KMS-11 (cell line): ENCODE results near the gene MT1M.
"Not testable (repeated sequence)": the region's sequence is repeated elsewhere in the genome, so short reads cannot be mapped to it uniquely, and the experiment has no call there.

Source experiments
- H2AFZ ChIP-seq: fragments of 200-600 bp; sonication (generic); 2 replicates; pipeline ENCODE4 v1.6.1; 2016; ENCODE audit warnings: antibody characterized with exemption, mixed run types, low read depth
- H3K27ac ChIP-seq: fragments of 200-600 bp; sonication (generic); 2 replicates; pipeline ENCODE4 v1.6.1; 2016; ENCODE audit warnings: mild to moderate bottlenecking, mixed run types
- H3K27me3 ChIP-seq: fragments of 200-600 bp; sonication (generic); 2 replicates; pipeline ENCODE4 v1.6.1; 2017; ENCODE audit warnings: mild to moderate bottlenecking, low read depth, mixed run types, moderate library complexity; ENCODE audit not compliant: insufficient read depth
- H3K36me3 ChIP-seq: fragments of 200-600 bp; sonication (generic); 2 replicates; pipeline ENCODE4 v1.6.1; 2017; ENCODE audit warnings: mild to moderate bottlenecking, mixed run types; ENCODE audit not compliant: insufficient read depth
- H3K4me1 ChIP-seq: fragments of 200-600 bp; sonication (generic); 2 replicates; pipeline ENCODE4 v1.6.1; 2016; ENCODE audit warnings: mild to moderate bottlenecking, low read depth, mixed run types; ENCODE audit not compliant: poor library complexity, severe bottlenecking
- H3K4me2 ChIP-seq: fragments of 200-600 bp; sonication (generic); 2 replicates; pipeline ENCODE4 v1.7.0; 2016; ENCODE audit warnings: mild to moderate bottlenecking, mixed run types
- H3K4me3 ChIP-seq: fragments of 200-600 bp; sonication (generic); IDR thresholded peaks from 2 replicates; pipeline ENCODE4 v1.6.1; 2017; ENCODE audit warnings: low read depth, low read length, mixed read lengths; ENCODE audit not compliant: insufficient read depth
- H3K79me2 ChIP-seq: fragments of 200-600 bp; sonication (generic); 2 replicates; pipeline ENCODE4 v1.6.1; 2016; ENCODE audit warnings: low read depth, mixed run types; ENCODE audit not compliant: insufficient read depth
- H3K9ac ChIP-seq: fragments of 200-600 bp; sonication (generic); 2 replicates; pipeline ENCODE4 v1.6.1; 2016; ENCODE audit warnings: mild to moderate bottlenecking, mixed run types
- H4K20me1 ChIP-seq: fragments of 200-600 bp; sonication (generic); 2 replicates; pipeline ENCODE4 v1.6.1; 2016; ENCODE audit warnings: mild to moderate bottlenecking, mixed run types; ENCODE audit not compliant: insufficient read depth
- TF ChIP-seq, protein P1 (sequence below): fragments of 200-600 bp; sonication (generic); conservative IDR thresholded peaks from 2 replicates; pipeline ENCODE4 v1.6.1; 2017; ENCODE audit warnings: low read depth, mild to moderate bottlenecking, antibody characterized with exemption, low read length, moderate library complexity, mixed read lengths

Gene MT1M

GRCh38 chr16:56618138-56618537, 14.3 kb upstream of the MT1M start:
- Histone ChIP-seq H3K4me2 (no peak overlapping the region), H3K4me1 (no peaks in the 10 kb centered on the region), H3K27me3 (no peaks in the 10 kb centered on the region)

DNA sequence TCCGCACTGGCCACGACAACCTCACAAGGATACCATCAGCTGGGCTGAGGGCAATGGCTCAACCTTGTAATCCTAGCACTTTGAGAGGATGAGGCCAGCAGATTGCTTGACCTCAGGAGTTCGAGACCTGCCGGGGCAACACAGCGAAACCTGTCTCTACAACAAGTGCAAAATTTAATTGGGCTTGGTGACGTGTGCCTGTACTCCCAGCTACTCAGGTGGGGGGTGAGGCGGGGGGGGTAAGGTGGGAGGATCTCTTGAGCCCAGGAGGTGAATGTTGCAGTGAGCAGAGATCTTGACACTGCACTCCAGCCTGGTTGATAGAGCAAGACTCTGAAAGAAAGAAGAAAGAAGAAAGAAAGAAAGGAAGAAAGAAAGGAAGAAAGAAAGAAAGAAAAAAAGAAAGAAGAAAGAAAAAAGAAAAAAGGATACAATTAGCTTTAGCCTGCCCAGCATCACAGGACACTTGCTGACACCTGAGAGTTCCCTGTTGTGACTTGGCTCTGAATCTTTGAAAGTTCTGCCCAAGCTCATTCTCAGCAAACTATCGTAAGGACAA, 12.0 kb upstream of the MT1M start:
- H3K4me3 ChIP-seq: no peak overlapping the region
- TF ChIP-seq, protein P1, sequence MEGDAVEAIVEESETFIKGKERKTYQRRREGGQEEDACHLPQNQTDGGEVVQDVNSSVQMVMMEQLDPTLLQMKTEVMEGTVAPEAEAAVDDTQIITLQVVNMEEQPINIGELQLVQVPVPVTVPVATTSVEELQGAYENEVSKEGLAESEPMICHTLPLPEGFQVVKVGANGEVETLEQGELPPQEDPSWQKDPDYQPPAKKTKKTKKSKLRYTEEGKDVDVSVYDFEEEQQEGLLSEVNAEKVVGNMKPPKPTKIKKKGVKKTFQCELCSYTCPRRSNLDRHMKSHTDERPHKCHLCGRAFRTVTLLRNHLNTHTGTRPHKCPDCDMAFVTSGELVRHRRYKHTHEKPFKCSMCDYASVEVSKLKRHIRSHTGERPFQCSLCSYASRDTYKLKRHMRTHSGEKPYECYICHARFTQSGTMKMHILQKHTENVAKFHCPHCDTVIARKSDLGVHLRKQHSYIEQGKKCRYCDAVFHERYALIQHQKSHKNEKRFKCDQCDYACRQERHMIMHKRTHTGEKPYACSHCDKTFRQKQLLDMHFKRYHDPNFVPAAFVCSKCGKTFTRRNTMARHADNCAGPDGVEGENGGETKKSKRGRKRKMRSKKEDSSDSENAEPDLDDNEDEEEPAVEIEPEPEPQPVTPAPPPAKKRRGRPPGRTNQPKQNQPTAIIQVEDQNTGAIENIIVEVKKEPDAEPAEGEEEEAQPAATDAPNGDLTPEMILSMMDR: no peak
- H3K27ac ChIP-seq: no peak overlapping the region
- no peak overlapping the region for H3K4me2 ChIP-seq
- no peaks in the 10 kb centered on the region for H3K4me1 ChIP-seq
- H3K36me3 ChIP-seq: no peaks in the 10 kb centered on the region
- no peaks in the 10 kb centered on the region for H4K20me1 ChIP-seq
- H3K9ac ChIP-seq: no peak overlapping the region
- H2AFZ ChIP-seq: no peak overlapping the region
- no peaks in the 10 kb centered on the region for H3K79me2 ChIP-seq
- H3K27me3 ChIP-seq: no peaks in the 10 kb centered on the region

More at GRCh38 chr16:56618138-56618537, 14.3 kb upstream of the MT1M start:
- Histone ChIP-seq H3K4me3 (no peak overlapping the region), H3K36me3 (no peaks in the 10 kb centered on the region), H4K20me1 (no peaks in the 10 kb centered on the region), H3K27ac (no peak overlapping the region), H2AFZ (no peak overlapping the region), H3K9ac (no peak overlapping the region), H3K79me2 (no peaks in the 10 kb centered on the region)
- TF ChIP-seq, protein P1: no peak

- H3K9ac ChIP-seq, H3K4me2 ChIP-seq, H3K4me1 ChIP-seq, H2AFZ ChIP-seq, H3K27me3 ChIP-seq, H3K27ac ChIP-seq, H3K79me2 ChIP-seq, H4K20me1 ChIP-seq, H3K36me3 ChIP-seq, H3K4me3 ChIP-seq: not testable (repeated sequence)
Observed at GRCh38 chr16:56621665-56622445, 10.6 kb upstream of the MT1M start.

DNA sequence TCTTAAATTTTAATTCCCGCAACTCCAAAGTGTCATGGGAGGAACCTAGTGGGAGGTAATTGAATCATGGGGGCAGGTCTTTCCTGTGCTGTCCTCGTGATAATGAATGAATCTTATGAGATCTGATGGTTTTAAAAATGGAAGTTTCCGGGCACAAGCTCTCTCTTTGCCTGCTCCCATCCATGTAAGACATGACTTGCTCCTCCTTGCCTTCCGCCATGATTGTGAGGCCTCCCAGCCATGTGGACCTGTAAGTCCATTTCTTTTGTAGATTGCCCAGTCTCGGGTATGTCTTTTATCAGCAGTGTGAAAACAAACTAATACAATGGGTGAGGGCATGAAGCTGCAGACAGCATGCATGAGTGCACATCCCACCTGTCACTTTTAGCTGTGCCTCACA, 9.3 kb upstream of the MT1M start:
- H3K27me3 ChIP-seq, H3K9ac ChIP-seq, H3K27ac ChIP-seq: not testable (repeated sequence)

DNA sequence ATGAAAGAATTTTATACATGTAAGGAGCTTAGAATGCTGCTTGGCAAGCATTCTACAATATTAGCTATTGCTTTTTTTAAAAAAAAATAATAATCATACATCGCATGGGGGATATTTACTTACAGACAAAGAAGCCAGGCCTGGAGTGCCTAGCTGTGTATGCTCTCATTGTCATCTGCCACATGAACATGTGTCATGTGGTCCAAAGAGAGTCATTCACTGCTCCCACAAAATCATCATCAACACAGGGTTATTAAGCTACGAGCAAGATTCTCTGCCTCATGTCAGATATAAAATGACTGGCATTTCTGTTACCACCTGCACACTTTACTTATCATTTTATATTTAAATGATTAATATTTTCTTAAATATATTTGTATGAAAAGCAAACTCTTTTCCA, 8.8 kb upstream of the MT1M start:
- Histone ChIP-seq H3K27me3 (no peaks in the 10 kb centered on the region), H3K9ac (no peak overlapping the region), H4K20me1 (no peaks in the 10 kb centered on the region), H3K36me3 (no peaks in the 10 kb centered on the region), H3K4me2 (no peak overlapping the region), H3K79me2 (no peaks in the 10 kb centered on the region), H3K27ac (no peak overlapping the region), H3K4me1 (no peaks in the 10 kb centered on the region), H2AFZ (no peak overlapping the region), H3K4me3 (no peak overlapping the region)
- TF ChIP-seq, protein P1: no peak

More for the DNA sequence above, 9.3 kb upstream of the MT1M start:
- H3K79me2 ChIP-seq, H3K4me3 ChIP-seq, H3K36me3 ChIP-seq, H3K4me2 ChIP-seq, H3K4me1 ChIP-seq, H2AFZ ChIP-seq, H4K20me1 ChIP-seq: not testable (repeated sequence)
